ENCODE measurements around the gene STPG3.
A peak's percentile ranks its signal among the peaks of the same experiment; 100 is the strongest.

STPG3 gene

DNA sequence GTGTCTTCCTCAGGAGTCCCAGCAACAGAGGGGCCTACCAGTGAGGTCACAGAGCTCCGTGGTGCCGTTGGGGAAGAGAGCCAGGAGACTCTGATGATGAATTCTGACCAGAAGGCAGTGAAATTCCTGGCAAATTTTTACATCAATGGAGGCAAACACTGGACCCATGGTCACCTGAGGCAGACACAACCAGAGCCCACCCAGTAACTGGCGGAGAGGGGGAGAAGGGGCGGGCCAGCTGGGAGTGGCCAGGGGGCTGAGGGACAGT lies at the start of gene STPG3:
STPG3 (plus strand) TSS at position 93 of the 268 bp plus-strand sequence; CDS start at position 94, 1 bp downstream.
- DNase-seq (ENCODE audit: low spot score), result no peak
- in situ Hi-C loops (cut with MboI; ENCODE audit: low sequenced_read_pairs, unreplicated experiment), result no loop called here

DNA sequence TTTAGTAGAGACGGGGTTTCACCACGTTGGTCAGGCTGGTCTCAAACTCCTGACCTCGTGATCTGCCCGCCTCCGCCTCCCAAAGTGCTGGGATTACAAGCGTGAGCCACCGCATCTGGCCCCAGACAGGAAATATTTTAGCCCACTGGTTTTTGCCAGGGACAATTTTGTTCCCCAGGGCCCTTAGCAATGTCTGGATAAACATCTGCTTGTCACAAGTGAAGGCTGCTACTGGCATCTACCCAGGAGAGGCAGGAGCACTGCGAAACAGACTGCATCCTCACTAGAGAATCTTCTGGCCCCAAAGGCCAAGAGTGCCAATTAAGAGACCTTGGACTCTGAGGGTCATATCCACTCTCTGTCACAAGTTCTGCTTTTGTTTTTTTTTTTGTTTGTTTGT lies 48.1 kb upstream of the STPG3 start:
- in situ Hi-C loops (cut with MboI; ENCODE audit: low sequenced_read_pairs, unreplicated experiment), result no loop called here
- TF ChIP-seq, protein P1, sequence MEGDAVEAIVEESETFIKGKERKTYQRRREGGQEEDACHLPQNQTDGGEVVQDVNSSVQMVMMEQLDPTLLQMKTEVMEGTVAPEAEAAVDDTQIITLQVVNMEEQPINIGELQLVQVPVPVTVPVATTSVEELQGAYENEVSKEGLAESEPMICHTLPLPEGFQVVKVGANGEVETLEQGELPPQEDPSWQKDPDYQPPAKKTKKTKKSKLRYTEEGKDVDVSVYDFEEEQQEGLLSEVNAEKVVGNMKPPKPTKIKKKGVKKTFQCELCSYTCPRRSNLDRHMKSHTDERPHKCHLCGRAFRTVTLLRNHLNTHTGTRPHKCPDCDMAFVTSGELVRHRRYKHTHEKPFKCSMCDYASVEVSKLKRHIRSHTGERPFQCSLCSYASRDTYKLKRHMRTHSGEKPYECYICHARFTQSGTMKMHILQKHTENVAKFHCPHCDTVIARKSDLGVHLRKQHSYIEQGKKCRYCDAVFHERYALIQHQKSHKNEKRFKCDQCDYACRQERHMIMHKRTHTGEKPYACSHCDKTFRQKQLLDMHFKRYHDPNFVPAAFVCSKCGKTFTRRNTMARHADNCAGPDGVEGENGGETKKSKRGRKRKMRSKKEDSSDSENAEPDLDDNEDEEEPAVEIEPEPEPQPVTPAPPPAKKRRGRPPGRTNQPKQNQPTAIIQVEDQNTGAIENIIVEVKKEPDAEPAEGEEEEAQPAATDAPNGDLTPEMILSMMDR (IDR thresholded peaks at IDR 0.05; ENCODE audit: borderline replicate concordance, control extremely low read depth, extremely low read depth, insufficient read depth, missing control alignments), result no peak
- no peak for DNase-seq (ENCODE audit: low spot score)

More for the DNA sequence above, at the start of gene STPG3:
- TF ChIP-seq, protein P1 (IDR thresholded peaks at IDR 0.05; ENCODE audit: borderline replicate concordance, control extremely low read depth, extremely low read depth, insufficient read depth, missing control alignments), result no peak

DNA sequence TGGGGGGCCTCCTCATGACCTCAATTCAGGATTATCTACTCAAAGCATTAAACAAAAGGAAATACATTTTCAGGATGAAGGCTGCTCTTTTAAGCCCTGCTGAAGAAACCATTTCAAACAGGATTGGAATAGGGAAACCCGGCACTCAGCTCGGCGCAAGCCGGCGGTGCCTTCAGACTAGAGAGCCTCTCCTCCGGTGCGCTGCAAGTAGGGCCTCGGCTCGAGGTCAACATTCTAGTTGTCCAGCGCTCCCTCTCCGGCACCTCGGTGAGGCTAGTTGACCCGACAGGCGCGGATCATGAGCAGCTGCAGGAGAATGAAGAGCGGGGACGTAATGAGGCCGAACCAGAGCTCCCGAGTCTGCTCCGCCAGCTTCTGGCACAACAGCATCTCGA lies 46.4 kb upstream of the STPG3 start:
- in situ Hi-C loops (cut with MboI; ENCODE audit: low sequenced_read_pairs, unreplicated experiment), result no loop called here
- DNase-seq (ENCODE audit: low spot score), result no peak
- TF ChIP-seq, protein P1 (IDR thresholded peaks at IDR 0.05; ENCODE audit: borderline replicate concordance, control extremely low read depth, extremely low read depth, insufficient read depth, missing control alignments), result no peak

DNA sequence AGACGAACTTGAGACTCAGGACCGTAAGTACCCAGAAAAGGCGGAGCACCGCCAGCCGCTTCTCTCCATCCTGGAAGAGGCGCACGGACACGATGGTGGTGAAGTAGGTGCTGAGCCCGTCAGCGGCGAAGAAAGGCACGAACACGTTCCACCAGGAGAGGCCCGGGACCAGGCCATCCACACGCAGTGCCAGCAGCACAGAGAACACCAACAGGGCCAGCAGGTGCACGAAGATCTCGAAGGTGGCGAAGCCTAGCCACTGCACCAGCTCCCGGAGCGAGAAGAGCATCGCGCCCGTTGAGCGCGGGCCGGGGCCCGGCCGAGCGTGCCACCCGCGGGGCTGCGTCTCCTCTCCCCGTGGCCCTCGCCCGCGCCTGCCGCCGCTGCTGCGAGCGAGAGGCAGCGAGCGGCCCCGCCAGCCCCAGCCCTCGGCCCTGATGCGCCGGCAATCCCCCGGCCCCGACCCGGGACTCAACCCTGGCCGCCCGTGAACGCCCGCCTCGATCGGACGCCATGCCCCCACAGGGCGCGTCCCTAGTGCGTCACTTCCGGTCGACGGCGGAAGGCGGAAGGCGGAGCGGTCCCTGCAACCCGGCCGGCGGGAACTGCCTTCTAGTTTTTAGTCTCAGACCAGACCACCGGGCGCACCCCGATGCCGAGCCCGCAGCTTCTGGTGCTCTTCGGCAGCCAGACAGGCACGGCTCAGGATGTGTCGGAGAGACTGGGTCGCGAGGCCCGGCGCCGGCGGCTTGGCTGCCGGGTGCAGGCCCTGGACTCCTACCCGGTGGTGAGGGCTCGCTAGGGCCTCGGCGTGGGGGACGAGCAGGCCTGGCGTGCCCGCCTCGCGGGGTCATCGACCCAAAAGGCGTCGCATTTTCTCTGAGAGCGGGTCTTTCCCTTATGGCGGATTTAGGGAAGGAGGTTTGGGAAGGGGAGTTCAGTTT lies 45.7 kb upstream of the STPG3 start, which contains the start of the genes NDOR1 and TMEM203:
NDOR1 (plus strand) TSS at position 575 of the 944 bp plus-strand sequence; CDS start at position 653, 78 bp downstream.
TMEM203 (minus strand) TSS at position 523 of the 944 bp plus-strand sequence; CDS start at position 289, 234 bp downstream.
- TF ChIP-seq, protein P1 (IDR thresholded peaks at IDR 0.05; ENCODE audit: borderline replicate concordance, control extremely low read depth, extremely low read depth, insufficient read depth, missing control alignments), result no peak
- in situ Hi-C loops (cut with MboI; ENCODE audit: low sequenced_read_pairs, unreplicated experiment), result no loop called here
- peak; percentile 98 for DNase-seq (ENCODE audit: low spot score)

DNA sequence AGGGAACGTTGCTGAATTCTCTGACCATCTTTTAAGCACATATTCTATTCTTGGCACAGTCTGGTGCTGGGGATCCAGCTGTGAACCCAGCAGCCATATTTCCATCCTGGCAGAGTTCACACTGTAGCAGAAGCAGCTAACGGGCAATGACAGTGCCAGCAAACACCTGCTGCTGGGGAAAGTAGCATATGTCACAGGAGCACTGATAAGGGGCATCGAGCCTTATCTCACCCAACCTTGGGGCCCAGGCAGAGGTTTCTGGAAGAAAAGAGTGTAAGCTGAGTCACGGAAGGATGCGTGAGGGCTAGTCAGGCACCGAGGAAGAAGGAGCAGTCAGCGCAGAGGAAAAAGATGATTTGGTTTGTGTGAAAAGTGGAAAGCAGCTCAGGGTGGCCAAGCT lies 44.5 kb upstream of the STPG3 start:
- TF ChIP-seq, protein P1 (IDR thresholded peaks at IDR 0.05; ENCODE audit: borderline replicate concordance, control extremely low read depth, extremely low read depth, insufficient read depth, missing control alignments), result no peak
- DNase-seq (ENCODE audit: low spot score), result no peak
- in situ Hi-C loops (cut with MboI; ENCODE audit: low sequenced_read_pairs, unreplicated experiment), result no loop called here

DNA sequence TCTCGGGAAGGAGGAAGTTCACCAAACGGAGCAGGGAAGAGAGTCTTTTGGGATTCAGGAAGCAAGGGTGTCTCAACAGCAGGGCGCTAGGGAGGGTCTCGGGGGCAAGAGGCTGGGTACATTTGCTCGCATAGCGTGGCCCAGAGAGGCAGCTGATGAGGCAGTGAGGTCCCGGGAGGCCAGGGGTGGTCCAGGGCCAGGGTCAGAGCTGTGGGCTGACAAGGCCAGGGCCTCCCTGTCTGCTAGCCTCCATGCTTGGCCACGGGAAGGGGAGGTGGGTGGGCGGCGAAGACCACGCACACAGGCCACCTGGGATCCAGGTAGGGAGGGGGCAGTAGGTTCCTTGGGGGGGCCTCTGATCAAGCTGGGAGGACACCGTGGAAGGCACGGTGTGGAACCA lies 39.6 kb upstream of the STPG3 start:
- in situ Hi-C loops (cut with MboI; ENCODE audit: low sequenced_read_pairs, unreplicated experiment), result no loop called here
- TF ChIP-seq, protein P1 (IDR thresholded peaks at IDR 0.05; ENCODE audit: borderline replicate concordance, control extremely low read depth, extremely low read depth, insufficient read depth, missing control alignments), result no peak
- no peak for DNase-seq (ENCODE audit: low spot score)
